DOHH2 (cell line): ENCODE measurements around the gene RFC4.

Experiments used
- CTCF ChIP-seq: fragments of 200-600 bp; sonication (generic); IDR thresholded peaks from one replicate; pipeline ENCODE4 v1.5.1; 2014; ENCODE audit warnings: antibody characterized with exemption, mild to moderate bottlenecking, low read depth, low read length; ENCODE audit not compliant: poor library complexity, severe bottlenecking
- EZH2phosphoT487 ChIP-seq: fragments of 200-600 bp; sonication (generic); IDR thresholded peaks from 2 replicates; pipeline ENCODE4 v1.6.1; 2017; ENCODE audit warnings: borderline replicate concordance, mild to moderate bottlenecking, antibody characterized with exemption, low read length, moderate library complexity, mixed read lengths

GRCh38 chr3:186746008-186746407 is 60.3 kb downstream of the RFC4 start:
- TF ChIP-seq CTCF (no peak), EZH2phosphoT487 (no peak)
